ENCODE measurements around the gene STK39. TPM values are rescaled to one million over a fixed set of nuclear protein-coding genes. Genes with fewer than 3 reads are reported as not detected.

STK39 gene
- total and polyA plus RNA-seq, 2 of the 4 experiments (the other 2 are of a cell fraction): 11.8 to 16.4 TPM

- peaks cover 12% of the 10 kb centered on the region for H3K4me1 ChIP-seq (ENCODE audit: control insufficient read depth, insufficient read depth, low read length)
- no peak overlapping the region for H3K9ac ChIP-seq (ENCODE audit: low read depth, low read length)
- ChIA-PET CTCF (no interaction called here), POLR2A (ENCODE audit: unreplicated experiment) (no interaction called here)
- dilution Hi-C loops (cut with HindIII; ENCODE audit: low sequenced_read_pairs, unreplicated experiment) (no loop called here), intact Hi-C loops (cut with micrococcal nuclease) (no loop called here), in situ Hi-C loops (cut with MboI; ENCODE audit: low sequenced_read_pairs) (no loop called here)
- BruUV-seq (replicated peaks): no TSS peak
- peak overlapping the region; percentile 45; the same call in 1 of the 3 replicates for H2BK15ac ChIP-seq (ENCODE audit: low read depth, low read length)
- ATAC-seq (ENCODE audit: low read depth) (no peak), DNase-seq (no peak)
- H2BK20ac ChIP-seq (ENCODE audit: low read depth, low read length): no peak overlapping the region
- no peak overlapping the region for H2AK9ac ChIP-seq (replicated peaks; ENCODE audit: low read depth, low read length, poor library complexity)
- H3K9me1 ChIP-seq (ENCODE audit: insufficient read depth, low read length): peaks cover 33% of the 10 kb centered on the region
- H3K18ac ChIP-seq (ENCODE audit: low read depth, low read length): peak overlapping the region; percentile 31; the same call in 1 of the 2 replicates
- peaks cover 2% of the 10 kb centered on the region; the same call in 1 of the 2 replicates for H3K36me3 ChIP-seq (ENCODE audit: control insufficient read depth, insufficient read depth, low read length)
- no peaks in the 10 kb centered on the region for H3K27me3 ChIP-seq (ENCODE audit: control insufficient read depth, insufficient read depth, low read length)
- H4K20me1 ChIP-seq (ENCODE audit: insufficient read depth, low read length): peaks cover 13% of the 10 kb centered on the region; the same call in 1 of the 2 replicates
- no peak overlapping the region for H3K27ac ChIP-seq (ENCODE audit: insufficient read depth, low read length)
- H2BK5ac ChIP-seq (ENCODE audit: low read depth, low read length, poor library complexity, severe bottlenecking): peak overlapping the region; percentile 28
- H2BK120ac ChIP-seq (ENCODE audit: low read depth, low read length): peak overlapping the region; percentile 22; the same call in 1 of the 2 replicates
- no peak overlapping the region for H3K4ac ChIP-seq (ENCODE audit: low read depth, low read length)
- H3K56ac ChIP-seq (ENCODE audit: extremely low read depth, insufficient read depth, low read length): no peak overlapping the region
- no peak overlapping the region for H2AK5ac ChIP-seq (ENCODE audit: low read depth, low read length)
- H3K23ac ChIP-seq (ENCODE audit: low read depth, low read length): 0 out of 2 replicates have a peak overlapping the region, but pooled peaks have one; percentile 37
- H3K9me3 ChIP-seq (ENCODE audit: control insufficient read depth, insufficient read depth, low read length): no peaks in the 10 kb centered on the region
- no peak overlapping the region for H4K8ac ChIP-seq (ENCODE audit: low read depth in 2 of 2, low read length in 2 of 2)
- H4K91ac ChIP-seq (ENCODE audit: insufficient read depth, low read depth, low read length): no peak overlapping the region
- H3K14ac ChIP-seq (replicated peaks; ENCODE audit: low read depth, low read length): no peak overlapping the region; the same call in 1 of the 2 replicates
- peaks cover 47 to 80% of the 10 kb centered on the region in 2 experiments for H3K79me1 ChIP-seq (ENCODE audit: low read depth in 1 of 2, low read length in 2 of 2)
- H3K4me3 ChIP-seq (ENCODE audit: insufficient read depth, low read depth, low read length): no peak overlapping the region
- H2AFZ ChIP-seq (replicated peaks; ENCODE audit: low read length, poor library complexity): no peak overlapping the region
- TF ChIP-seq RFX5 (IDR thresholded peaks at IDR 0.05; ENCODE audit: low read depth, low read length) (no peak), SMC3 (IDR thresholded peaks at IDR 0.05; ENCODE audit: low read depth, low read length) (no peak), BHLHE40 (IDR thresholded peaks at IDR 0.05; ENCODE audit: low read depth, low read length) (no peak), NFE2L2 (IDR thresholded peaks at IDR 0.05; ENCODE audit: low read depth, low read length) (no peak), CTCF (conservative IDR thresholded peaks at IDR 0.05; ENCODE audit: low read depth, low read length) (no peak), USF2 (IDR thresholded peaks at IDR 0.05; ENCODE audit: low read depth, low read length) (no peak), CHD1 (IDR thresholded peaks at IDR 0.05; ENCODE audit: low read depth, low read length) (no peak), CEBPB (IDR thresholded peaks at IDR 0.05; ENCODE audit: low read depth, low read length) (no peak), RCOR1 (IDR thresholded peaks at IDR 0.05; ENCODE audit: insufficient replicate concordance, low read length) (no peak), FOS (IDR thresholded peaks at IDR 0.05; ENCODE audit: low read depth, low read length) (no peak), MXI1 (IDR thresholded peaks at IDR 0.05; ENCODE audit: borderline replicate concordance, low read depth, low read length) (no peak), MAFK (IDR thresholded peaks at IDR 0.05; ENCODE audit: low read depth, low read length) (no peak), MAZ (IDR thresholded peaks at IDR 0.05; ENCODE audit: borderline replicate concordance, low read depth, low read length) (no peak), POLR2A (IDR thresholded peaks at IDR 0.05; ENCODE audit: low read depth, low read length) (no peak), ELK1 (IDR thresholded peaks at IDR 0.05; ENCODE audit: borderline replicate concordance, low read depth, low read length) (no peak), RAD21 (IDR thresholded peaks at IDR 0.05; ENCODE audit: low read length) (no peak)
- H3K4me2 ChIP-seq (ENCODE audit: low read depth, low read length): no peak overlapping the region
- H4K5ac ChIP-seq (ENCODE audit: low read depth, low read length): no peak overlapping the region
Measured at GRCh38 chr2:168185583-168186274, 61.7 kb downstream of the STK39 start.
